ENCODE measurements around the gene PEAK1. TPM values are rescaled to one million over a fixed set of nuclear protein-coding genes. Genes with fewer than 3 reads are reported as not detected.
"Not testable (repeated sequence)": the region's sequence is repeated elsewhere in the genome, so short reads cannot be mapped to it uniquely, and the experiment has no call there.

The PEAK1 gene
- total RNA-seq, 2 experiments from 2014 or later, result 6.0 to 10.8 TPM

DNA sequence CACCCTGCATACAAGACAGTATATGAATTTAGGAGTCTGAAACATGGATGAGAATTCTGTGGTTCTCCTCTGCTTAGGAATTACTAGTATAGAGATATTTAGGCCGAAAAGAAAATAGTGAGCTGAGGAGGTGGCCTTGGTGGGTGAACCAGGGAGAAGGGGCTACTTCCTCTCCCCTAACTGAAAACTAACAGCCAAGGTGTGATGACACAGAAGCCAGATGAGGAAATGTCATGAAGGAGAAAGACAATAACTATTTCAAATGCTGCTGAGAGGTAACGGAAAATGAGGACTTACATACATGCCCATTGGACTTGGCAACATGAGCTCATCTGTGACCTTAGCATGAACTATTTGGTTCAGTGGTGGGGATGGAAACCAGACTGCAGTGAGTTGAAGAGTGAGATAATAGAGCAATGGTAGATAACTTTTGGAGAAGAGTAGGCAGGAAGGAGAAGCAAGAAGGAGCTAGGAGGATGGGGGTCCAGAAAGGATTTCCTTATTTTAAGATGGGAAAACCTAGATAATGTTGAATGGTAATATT is 234.6 kb downstream of the PEAK1 start:
- ChIA-PET POLR2A (interaction anchor here (1.2 kb wide), 1 partner anchor 236 kb away, joined by 3 read pairs; no protein-coding TSS in a partner anchor), CTCF (ENCODE audit: unreplicated experiment) (interaction anchor here (1.4 kb wide), 1 partner anchor 358 kb away, joined by 6 read pairs; no protein-coding TSS in a partner anchor)
- DNase-seq (ENCODE audit: low spot score), result no peak
- Histone ChIP-seq H3K9me3 (ENCODE audit: low read length) (no peaks in the 10 kb centered on the region), H3K4me3 (ENCODE audit: low read depth, low read length, poor library complexity, severe bottlenecking) (no peak overlapping the region), H2AFZ (ENCODE audit: low read length) (no peak overlapping the region), H3K36me3 (ENCODE audit: insufficient read depth, low read length) (no peaks in the 10 kb centered on the region), H3K79me2 (ENCODE audit: insufficient read depth, low read depth, low read length) (no peaks in the 10 kb centered on the region), H3K4me1 (ENCODE audit: insufficient read depth, low read length, poor library complexity, severe bottlenecking) (peaks cover 62% of the 10 kb centered on the region), H3K27ac (ENCODE audit: low read depth, low read length, poor library complexity, severe bottlenecking) (no peak overlapping the region), H4K20me1 (ENCODE audit: insufficient read depth, low read length) (peaks cover 9% of the 10 kb centered on the region; the same call in 1 of the 2 replicates), H3K9me2 (ENCODE audit: insufficient read depth, low read length) (no peaks in the 10 kb centered on the region), H3K4me2 (ENCODE audit: low read length) (no peak overlapping the region)
- intact Hi-C loops (cut with micrococcal nuclease; ENCODE audit: unreplicated experiment), result loop anchor here (5.0 kb wide), 1 partner anchor 237 kb away; the partner anchor contains the start of genes HMG20A and PEAK1
- no TSS peak for BruUV-seq (replicated peaks)
- TF ChIP-seq, protein P1, sequence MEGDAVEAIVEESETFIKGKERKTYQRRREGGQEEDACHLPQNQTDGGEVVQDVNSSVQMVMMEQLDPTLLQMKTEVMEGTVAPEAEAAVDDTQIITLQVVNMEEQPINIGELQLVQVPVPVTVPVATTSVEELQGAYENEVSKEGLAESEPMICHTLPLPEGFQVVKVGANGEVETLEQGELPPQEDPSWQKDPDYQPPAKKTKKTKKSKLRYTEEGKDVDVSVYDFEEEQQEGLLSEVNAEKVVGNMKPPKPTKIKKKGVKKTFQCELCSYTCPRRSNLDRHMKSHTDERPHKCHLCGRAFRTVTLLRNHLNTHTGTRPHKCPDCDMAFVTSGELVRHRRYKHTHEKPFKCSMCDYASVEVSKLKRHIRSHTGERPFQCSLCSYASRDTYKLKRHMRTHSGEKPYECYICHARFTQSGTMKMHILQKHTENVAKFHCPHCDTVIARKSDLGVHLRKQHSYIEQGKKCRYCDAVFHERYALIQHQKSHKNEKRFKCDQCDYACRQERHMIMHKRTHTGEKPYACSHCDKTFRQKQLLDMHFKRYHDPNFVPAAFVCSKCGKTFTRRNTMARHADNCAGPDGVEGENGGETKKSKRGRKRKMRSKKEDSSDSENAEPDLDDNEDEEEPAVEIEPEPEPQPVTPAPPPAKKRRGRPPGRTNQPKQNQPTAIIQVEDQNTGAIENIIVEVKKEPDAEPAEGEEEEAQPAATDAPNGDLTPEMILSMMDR (conservative IDR thresholded peaks at IDR 0.05; ENCODE audit: low read length), result no peak
- TF ChIP-seq EZH2phosphoT487 (IDR thresholded peaks at IDR 0.05; ENCODE audit: borderline replicate concordance, low read depth, low read length), result no peak

GRCh38 chr15:77184352-77184751 is 235.6 kb downstream of the PEAK1 start:
- H3K36me3 ChIP-seq (ENCODE audit: insufficient read depth, low read length); H4K20me1 ChIP-seq (ENCODE audit: insufficient read depth, low read length); H3K4me2 ChIP-seq (ENCODE audit: low read length); POLR2A ChIA-PET; DNase-seq (ENCODE audit: low spot score); H3K27ac ChIP-seq (ENCODE audit: low read depth, low read length, poor library complexity, severe bottlenecking); intact Hi-C loops (cut with micrococcal nuclease; ENCODE audit: unreplicated experiment); BruUV-seq (replicated peaks); H2AFZ ChIP-seq (ENCODE audit: low read length); H3K4me3 ChIP-seq (ENCODE audit: low read depth, low read length, poor library complexity, severe bottlenecking); H3K9me2 ChIP-seq (ENCODE audit: insufficient read depth, low read length); H3K79me2 ChIP-seq (ENCODE audit: insufficient read depth, low read depth, low read length); H3K9me3 ChIP-seq (ENCODE audit: low read length): not testable (repeated sequence)
- H3K4me1 ChIP-seq (ENCODE audit: insufficient read depth, low read length, poor library complexity, severe bottlenecking), result peaks cover 58% of the 10 kb centered on the region
- CTCF ChIA-PET (ENCODE audit: unreplicated experiment), result interaction anchor here (1.4 kb wide), 1 partner anchor 359 kb away, joined by 6 read pairs; no protein-coding TSS in a partner anchor

GRCh38 chr15:77183066-77183465 is 236.8 kb downstream of the PEAK1 start:
- CTCF ChIA-PET (ENCODE audit: unreplicated experiment), result no interaction called here
- DNase-seq (ENCODE audit: low spot score), result no peak
- no peaks in the 10 kb centered on the region for H3K9me2 ChIP-seq (ENCODE audit: insufficient read depth, low read length)
- no peaks in the 10 kb centered on the region for H3K9me3 ChIP-seq (ENCODE audit: low read length)
- no peak for TF ChIP-seq EZH2phosphoT487 (IDR thresholded peaks at IDR 0.05; ENCODE audit: borderline replicate concordance, low read depth, low read length)
- TF ChIP-seq, protein P1 (conservative IDR thresholded peaks at IDR 0.05; ENCODE audit: low read length), result no peak
- no TSS peak for BruUV-seq (replicated peaks)
- peak overlapping the region; percentile 73 for H3K4me2 ChIP-seq (ENCODE audit: low read length)
- no peaks in the 10 kb centered on the region for H3K79me2 ChIP-seq (ENCODE audit: insufficient read depth, low read depth, low read length)
- peaks cover 9% of the 10 kb centered on the region; the same call in 1 of the 2 replicates for H4K20me1 ChIP-seq (ENCODE audit: insufficient read depth, low read length)
- H3K4me1 ChIP-seq (ENCODE audit: insufficient read depth, low read length, poor library complexity, severe bottlenecking), result peaks cover 46% of the 10 kb centered on the region
- POLR2A ChIA-PET, result interaction anchor here (0.7 to 1.5 kb wide), 5 partner anchors 13 to 132 kb away, joined by 3 to 6 read pairs (median 4); no protein-coding TSS in a partner anchor
- intact Hi-C loops (cut with micrococcal nuclease; ENCODE audit: unreplicated experiment), result loop anchor here (2.0 kb wide), 1 partner anchor 64 kb away; no protein-coding TSS in a partner anchor
- no peak overlapping the region for H3K27ac ChIP-seq (ENCODE audit: low read depth, low read length, poor library complexity, severe bottlenecking)
- no peak overlapping the region for H3K4me3 ChIP-seq (ENCODE audit: low read depth, low read length, poor library complexity, severe bottlenecking)
- no peaks in the 10 kb centered on the region for H3K36me3 ChIP-seq (ENCODE audit: insufficient read depth, low read length)
- no peak overlapping the region for H2AFZ ChIP-seq (ENCODE audit: low read length)

Data from OCI-LY7 (cell line).